Upper lobe of right lung (tissue), 1 donor: ENCODE measurements around the gene STK10. TPM values are rescaled to one million over a fixed set of nuclear protein-coding genes. Genes with fewer than 3 reads are reported as not detected.

Source experiments
- ATAC-seq: fragments of 200-7000 bp; cut with Tn5 transposase; one replicate; pipeline ENCODE4 v1.9.1; 2020; ENCODE audit warnings: mild to moderate bottlenecking, moderate library complexity
- DNase-seq: peaks from one replicate; pipeline ENCODE4 v3.0.0-alpha.2; 2020
- H3K27ac ChIP-seq: fragments of 200-600 bp; one replicate; pipeline ENCODE4 v1.8.0; 2022
- H3K27me3 ChIP-seq: fragments of 200-600 bp; one replicate; pipeline ENCODE4 v1.8.0; 2022; ENCODE audit warnings: mild to moderate bottlenecking
- H3K36me3 ChIP-seq: fragments of 200-600 bp; one replicate; pipeline ENCODE4 v1.8.0; 2022
- H3K4me1 ChIP-seq: fragments of 200-600 bp; one replicate; pipeline ENCODE4 v1.8.0; 2022
- H3K4me3 ChIP-seq: fragments of 200-600 bp; one replicate; pipeline ENCODE4 v1.8.0; 2022; ENCODE audit warnings: mild to moderate bottlenecking
- H3K9me3 ChIP-seq: fragments of 200-600 bp; one replicate; pipeline ENCODE4 v1.8.0; 2022
- CTCF ChIP-seq: fragments of 200-600 bp; IDR thresholded peaks from one replicate; pipeline ENCODE4 v1.8.0; 2022; ENCODE audit warnings: antibody characterized with exemption
- intact Hi-C: fragments of 100-400 bp; cut with DNase I; formaldehyde crosslinking; loops from one replicate; pipeline ENCODE4 v1.11.0; 2022
- total RNA-seq: library from RNA; stranded (reverse); fragmentation: NEBNext Ultra II Directional; extraction: Animal tissue kit (Norgen Biotek cat#: 25700); gene quantifications from one replicate; pipeline ENCODE4 v1.2.1, GENCODE V29; 2021
- donor health status: DM: no; HTN: yes; CAD: no; lungs with severe emphysema.

Gene STK10
- total RNA-seq, 1 donor from 2014 or later = 56.9 TPM

- intact Hi-C loops = no loop called here
- DNase-seq = peak; percentile 84
Measured at GRCh38 chr5:172187118-172188032, 649 bp downstream of the STK10 start.

GRCh38 chr5:172186114-172186695, 1.8 kb downstream of the STK10 start:
- Histone ChIP-seq H3K4me1 (peaks cover 31% of the 10 kb centered on the region), H3K4me3 (peak overlapping the region; percentile 95), H3K27me3 (no peaks in the 10 kb centered on the region), H3K9me3 (no peaks in the 10 kb centered on the region), H3K27ac (peak overlapping the region; percentile 82), H3K36me3 (no peaks in the 10 kb centered on the region)
- intact Hi-C loops = no loop called here
- DNase-seq (no peak), ATAC-seq (no peak)
- no peak for TF ChIP-seq CTCF

More at GRCh38 chr5:172187118-172188032, 649 bp downstream of the STK10 start:
- Histone ChIP-seq H3K27ac (peak overlapping the region; percentile 82), H3K4me1 (peaks cover 31% of the 10 kb centered on the region), H3K4me3 (peak overlapping the region; percentile 95), H3K36me3 (no peaks in the 10 kb centered on the region), H3K9me3 (no peaks in the 10 kb centered on the region), H3K27me3 (no peaks in the 10 kb centered on the region)
- ATAC-seq = peak; percentile 47
- TF ChIP-seq CTCF = no peak

- DNase-seq = no peak
- ATAC-seq = no peak
- intact Hi-C loops = no loop called here
- no peaks in the 10 kb centered on the region for H3K27me3 ChIP-seq
- H3K27ac ChIP-seq = peak overlapping the region; percentile 82
- H3K36me3 ChIP-seq = no peaks in the 10 kb centered on the region
- H3K9me3 ChIP-seq = no peaks in the 10 kb centered on the region
- H3K4me3 ChIP-seq = peak overlapping the region; percentile 95
- peaks cover 33% of the 10 kb centered on the region for H3K4me1 ChIP-seq
- TF ChIP-seq CTCF = no peak
Measured at GRCh38 chr5:172185096-172185461, 2.9 kb downstream of the STK10 start.

- Histone ChIP-seq H3K36me3 (no peaks in the 10 kb centered on the region), H3K27me3 (no peaks in the 10 kb centered on the region), H3K9me3 (no peaks in the 10 kb centered on the region), H3K4me1 (peaks cover 42% of the 10 kb centered on the region), H3K27ac (peak overlapping the region; percentile 82), H3K4me3 (no peak overlapping the region)
- ATAC-seq (no peak), DNase-seq (no peak)
- intact Hi-C loops = no loop called here
- no peak for TF ChIP-seq CTCF
Measured at GRCh38 chr5:172183881-172184280, 4.1 kb downstream of the STK10 start.

GRCh38 chr5:172182291-172182690, 5.7 kb downstream of the STK10 start:
- no peak overlapping the region for H3K27ac ChIP-seq
- H3K9me3 ChIP-seq = no peaks in the 10 kb centered on the region
- no peaks in the 10 kb centered on the region for H3K36me3 ChIP-seq
- DNase-seq = no peak
- no peak for TF ChIP-seq CTCF
- H3K4me3 ChIP-seq = no peak overlapping the region
- peaks cover 57% of the 10 kb centered on the region for H3K4me1 ChIP-seq
- intact Hi-C loops = no loop called here
- no peak for ATAC-seq
- H3K27me3 ChIP-seq = no peaks in the 10 kb centered on the region
